Activated CD4-positive, alpha-beta T cell treated with anti-CD3 and anti-CD28 coated beads, Interleukin-2, amount 50 U/mL, for 16 hours (primary cell): ENCODE results near the gene FMO2.

Experiments used
- DNase-seq: peaks from one replicate; pipeline ENCODE4 v3.0.0-alpha.2; 2020

FMO2 gene

DNA sequence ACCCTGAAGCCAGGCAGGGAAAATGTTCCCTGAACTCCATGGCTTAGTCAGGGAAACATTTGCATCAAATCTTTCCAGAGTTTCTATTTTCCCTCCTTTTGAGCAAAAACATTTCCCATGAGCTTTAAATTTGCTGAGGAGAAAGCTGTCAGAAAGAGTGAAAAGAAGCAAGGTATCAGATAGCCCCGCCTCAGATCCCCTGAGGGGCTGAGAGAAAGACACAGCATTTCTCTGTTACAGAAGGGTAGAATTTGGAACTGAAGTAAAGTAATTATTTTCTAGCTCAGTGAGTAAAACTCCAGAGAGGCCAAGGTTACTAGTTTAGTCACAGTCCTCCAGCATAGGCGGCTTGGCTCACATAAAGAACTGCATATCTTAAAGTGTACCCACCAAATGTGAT lies 73.8 kb downstream of the FMO2 start:
- no peak for DNase-seq
